Activated T-cell treated with anti-CD3 and anti-CD28 coated beads, Interleukin-2, amount 50 U/mL, for 48 hours (primary cell): Measurements from ENCODE around the gene AFAP1.

Experiments used
- DNase-seq, 2 experiments: peaks; one replicate each; pipeline ENCODE4 v3.0.0-alpha.2; 2020

The AFAP1 gene

GRCh38 chr4:7838136-7838782 lies 101.4 kb downstream of the AFAP1 start:
- no peak for DNase-seq

- no peak for DNase-seq
These were observed 102.0 kb downstream of the AFAP1 start for GRCh38 chr4:7837597-7838135.

- DNase-seq: no peak
These were observed 107.6 kb downstream of the AFAP1 start for GRCh38 chr4:7831858-7832730.

GRCh38 chr4:7831330-7831729 lies 108.3 kb downstream of the AFAP1 start:
- peak in 1 of 2 experiments; percentile 51 for DNase-seq

GRCh38 chr4:7830747-7831146 lies 108.9 kb downstream of the AFAP1 start:
- DNase-seq: no peak

- DNase-seq: no peak
These were observed 109.7 kb downstream of the AFAP1 start for GRCh38 chr4:7829652-7830580.

GRCh38 chr4:7828793-7829301 lies 110.8 kb downstream of the AFAP1 start:
- no peak for DNase-seq

- DNase-seq: peak; percentile 55 to 68
These were observed 111.5 kb downstream of the AFAP1 start for GRCh38 chr4:7828011-7828720.

GRCh38 chr4:7827566-7827965 lies 112.1 kb downstream of the AFAP1 start:
- DNase-seq: no peak

- DNase-seq: no peak
These were observed 112.8 kb downstream of the AFAP1 start for GRCh38 chr4:7826909-7827306.

GRCh38 chr4:7826176-7826908 lies 113.3 kb downstream of the AFAP1 start:
- no peak for DNase-seq

GRCh38 chr4:7824218-7824617 lies 115.4 kb downstream of the AFAP1 start:
- no peak for DNase-seq

- no peak for DNase-seq
These were observed 116.2 kb downstream of the AFAP1 start for GRCh38 chr4:7823416-7823824.

- no peak for DNase-seq
These were observed 116.8 kb downstream of the AFAP1 start for GRCh38 chr4:7822877-7823276.

GRCh38 chr4:7822137-7822505 lies 117.5 kb downstream of the AFAP1 start:
- DNase-seq: no peak

- DNase-seq: no peak
These were observed 118.2 kb downstream of the AFAP1 start for GRCh38 chr4:7821245-7822136.

GRCh38 chr4:7820031-7820818 lies 119.4 kb downstream of the AFAP1 start:
- DNase-seq: no peak

- no peak for DNase-seq
These were observed 120.2 kb downstream of the AFAP1 start for GRCh38 chr4:7819446-7819845.

- DNase-seq: no peak
These were observed 121.2 kb downstream of the AFAP1 start for GRCh38 chr4:7818399-7818911.
